NT2/D1 (cell line): ENCODE results near the gene LFNG.

Experiments used
- DNase-seq: peaks from one replicate; pipeline ENCODE4 v3.0.0-alpha.2; 2011; ENCODE audit warnings: low read depth, low spot score
- H3K27me3 ChIP-seq: 2 replicates; pipeline ENCODE4 v1.6.0; 2011; ENCODE audit warnings: mild to moderate bottlenecking; ENCODE audit not compliant: insufficient read length, insufficient read depth
- H3K36me3 ChIP-seq: 2 replicates; pipeline ENCODE4 v1.6.1; 2011; ENCODE audit warnings: mild to moderate bottlenecking, low read length, mixed read lengths; ENCODE audit not compliant: insufficient read depth, insufficient read length
- H3K4me1 ChIP-seq: 2 replicates; pipeline ENCODE4 v1.5.1; 2011; ENCODE audit not compliant: insufficient read depth, insufficient read length
- H3K4me3 ChIP-seq: 2 replicates; pipeline ENCODE4 v1.5.1; 2011; ENCODE audit warnings: low read depth; ENCODE audit not compliant: insufficient read length
- H3K9ac ChIP-seq: 2 replicates; pipeline ENCODE4 v1.6.0; 2011; ENCODE audit warnings: low read depth; ENCODE audit not compliant: insufficient read length
- H3K9me3 ChIP-seq: 2 replicates; pipeline ENCODE4 v1.5.1; 2011; ENCODE audit warnings: mild to moderate bottlenecking, low read length; ENCODE audit not compliant: insufficient read depth
- SUZ12 ChIP-seq: IDR thresholded peaks from 2 replicates; pipeline ENCODE4 v1.6.1; 2011; ENCODE audit not compliant: insufficient read length, insufficient read depth; ENCODE audit errors: extremely low read depth
- YY1 ChIP-seq: IDR thresholded peaks from 2 replicates; pipeline ENCODE4 v1.6.1; 2011; ENCODE audit not compliant: insufficient read length, insufficient read depth
- ZNF274 ChIP-seq: IDR thresholded peaks from 2 replicates; pipeline ENCODE4 v1.6.1; 2011; ENCODE audit warnings: mild to moderate bottlenecking, low read depth, low read length

The LFNG gene

GRCh38 chr7:2522780-2523433, 3.3 kb downstream of the LFNG start:
- Histone ChIP-seq H3K36me3 (peaks cover 37% of the 10 kb centered on the region), H3K27me3 (peaks cover 39% of the 10 kb centered on the region), H3K4me1 (peaks cover 55% of the 10 kb centered on the region), H3K4me3 (peak overlapping the region; percentile 39), H3K9me3 (no peaks in the 10 kb centered on the region), H3K9ac (peak overlapping the region; percentile 90)
- DNase-seq, result peak; percentile 88
- TF ChIP-seq SUZ12 (no peak), ZNF274 (no peak), YY1 (no peak)

DNA sequence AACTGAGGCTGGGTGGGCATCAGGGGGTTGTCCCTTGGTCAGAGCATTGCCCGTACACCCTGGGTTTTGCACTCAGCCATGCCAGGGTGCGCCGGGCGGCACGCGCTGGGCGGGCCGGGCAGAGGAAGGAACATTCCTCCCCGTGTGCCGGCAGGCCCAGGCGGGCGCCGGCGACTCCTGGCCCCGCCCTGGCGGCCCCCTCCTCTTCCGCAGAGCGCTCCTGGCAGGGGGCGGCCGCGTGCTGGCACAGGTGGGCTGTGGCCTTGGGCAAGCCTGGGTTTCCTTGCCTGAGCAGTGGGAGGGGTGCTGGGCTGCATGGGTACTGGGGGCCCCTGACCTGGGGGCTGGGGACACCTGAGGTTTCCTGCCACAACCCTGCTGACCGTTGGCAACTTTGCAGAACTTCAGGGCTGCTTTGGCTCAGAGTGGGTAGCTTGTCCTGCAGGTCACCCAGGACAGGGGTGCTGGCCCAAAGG, 3.9 kb downstream of the LFNG start:
- Histone ChIP-seq H3K4me1 (peaks cover 55% of the 10 kb centered on the region), H3K4me3 (peak overlapping the region; percentile 39), H3K9ac (peak overlapping the region; percentile 90), H3K27me3 (peaks cover 33% of the 10 kb centered on the region), H3K36me3 (peaks cover 43% of the 10 kb centered on the region), H3K9me3 (no peaks in the 10 kb centered on the region)
- TF ChIP-seq YY1 (no peak), ZNF274 (no peak), SUZ12 (no peak)
- no peak for DNase-seq

- H3K4me1 ChIP-seq, result peaks cover 58% of the 10 kb centered on the region
- peak overlapping the region; percentile 90 for H3K9ac ChIP-seq
- no peak for TF ChIP-seq SUZ12
- TF ChIP-seq YY1, result no peak
- TF ChIP-seq ZNF274, result no peak
Measured at GRCh38 chr7:2523941-2524807, 4.6 kb downstream of the LFNG start.

DNA sequence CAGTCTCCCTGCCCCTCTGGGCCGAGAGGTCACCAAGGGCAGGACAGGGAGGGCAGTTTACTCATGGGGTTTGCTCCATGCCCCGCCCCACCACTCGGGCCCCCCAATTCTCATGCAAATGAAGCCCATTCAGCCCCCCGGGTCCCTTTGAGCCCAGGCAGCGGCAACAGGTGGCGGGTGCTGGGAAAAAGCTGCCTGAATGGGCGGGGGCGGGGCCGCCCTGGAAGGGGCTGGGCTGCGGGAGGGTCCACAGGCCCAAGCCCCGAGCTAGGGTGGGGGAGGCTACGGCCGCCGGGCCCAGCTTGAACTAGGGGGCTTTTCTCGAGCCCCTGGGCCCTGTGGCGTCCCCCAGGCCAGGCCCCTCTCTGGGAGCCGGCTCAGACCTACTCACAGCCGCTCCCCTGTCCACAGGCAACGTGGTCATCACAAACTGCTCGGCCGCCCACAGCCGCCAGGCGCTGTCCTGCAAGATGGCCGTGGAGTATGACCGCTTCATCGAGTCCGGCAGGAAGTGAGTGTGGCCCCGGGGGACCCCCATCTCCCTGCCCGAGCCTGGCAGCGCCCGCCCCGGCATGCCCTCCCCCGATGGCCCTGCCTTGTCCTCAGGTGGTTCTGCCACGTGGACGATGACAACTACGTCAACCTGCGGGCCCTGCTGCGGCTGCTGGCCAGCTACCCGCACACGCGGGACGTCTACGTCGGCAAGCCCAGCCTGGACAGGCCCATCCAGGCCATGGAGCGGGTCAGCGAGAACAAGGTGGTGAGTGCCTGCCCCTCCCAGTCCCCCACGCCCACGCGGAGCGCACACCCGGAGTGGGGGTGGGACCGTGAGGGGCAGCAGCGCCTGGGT, 5.5 kb downstream of the LFNG start:
- peak; percentile 89 for DNase-seq
- Histone ChIP-seq H3K4me1 (peaks cover 65% of the 10 kb centered on the region), H3K27me3 (peaks cover 24% of the 10 kb centered on the region), H3K9me3 (no peaks in the 10 kb centered on the region), H3K36me3 (peaks cover 54% of the 10 kb centered on the region), H3K4me3 (peak overlapping the region; percentile 3), H3K9ac (peak overlapping the region; percentile 89)
- TF ChIP-seq ZNF274 (no peak), YY1 (no peak), SUZ12 (no peak)

More at GRCh38 chr7:2523941-2524807, 4.6 kb downstream of the LFNG start:
- H3K36me3 ChIP-seq, result peaks cover 50% of the 10 kb centered on the region
- H3K4me3 ChIP-seq, result peak overlapping the region; percentile 40
- peaks cover 26% of the 10 kb centered on the region for H3K27me3 ChIP-seq
- no peak for DNase-seq
- no peaks in the 10 kb centered on the region for H3K9me3 ChIP-seq

GRCh38 chr7:2525658-2526630, 6.4 kb downstream of the LFNG start:
- peak overlapping the region; percentile 68 for H3K9ac ChIP-seq
- no peak overlapping the region for H3K4me3 ChIP-seq
- H3K4me1 ChIP-seq, result peaks cover 72% of the 10 kb centered on the region
- no peaks in the 10 kb centered on the region for H3K9me3 ChIP-seq
- peaks cover 54% of the 10 kb centered on the region for H3K36me3 ChIP-seq
- peaks cover 15% of the 10 kb centered on the region for H3K27me3 ChIP-seq
- TF ChIP-seq SUZ12 (no peak), YY1 (no peak), ZNF274 (no peak)
- DNase-seq, result no peak
